NCI-H2196 treated with DMSO at 0.1 percent for 48 hours (cell line): ENCODE data around the gene ARHGAP18.

Source experiments
- DNase-seq: peaks from one replicate; lab custom pipeline; 2025; ENCODE audit not compliant: unreplicated experiment; lab: John Stamatoyannopoulos, UW

The ARHGAP18 gene

GRCh38 chr6:129709769-129710449 lies at the start of gene ARHGAP18:
Gene ARHGAP18 (minus strand): TSS chr6:129710177. CDS start chr6:129710136, 41 bp downstream.
- DNase-seq: no peak

- DNase-seq: no peak
Measured at GRCh38 chr6:129755787-129756186, 45.8 kb upstream of the ARHGAP18 start.

- DNase-seq: no peak
Measured at GRCh38 chr6:129754750-129755149, 44.8 kb upstream of the ARHGAP18 start.

GRCh38 chr6:129753422-129753821 lies 43.4 kb upstream of the ARHGAP18 start:
- DNase-seq: no peak

GRCh38 chr6:129751384-129751783 lies 41.4 kb upstream of the ARHGAP18 start:
- no peak for DNase-seq

GRCh38 chr6:129750360-129750759 lies 40.4 kb upstream of the ARHGAP18 start:
- no peak for DNase-seq

GRCh38 chr6:129749749-129750120 lies 39.8 kb upstream of the ARHGAP18 start:
- no peak for DNase-seq

- no peak for DNase-seq
Measured at GRCh38 chr6:129748901-129749748, 39.1 kb upstream of the ARHGAP18 start.

GRCh38 chr6:129748212-129748900 lies 38.4 kb upstream of the ARHGAP18 start:
- DNase-seq: no peak

GRCh38 chr6:129747588-129748112 lies 37.7 kb upstream of the ARHGAP18 start:
- DNase-seq: no peak

GRCh38 chr6:129744880-129745237 lies 34.9 kb upstream of the ARHGAP18 start:
- DNase-seq: no peak

- DNase-seq: no peak
Measured at GRCh38 chr6:129744201-129744879, 34.4 kb upstream of the ARHGAP18 start.

GRCh38 chr6:129740013-129740412 lies 30.0 kb upstream of the ARHGAP18 start:
- DNase-seq: no peak

GRCh38 chr6:129736105-129736504 lies 26.1 kb upstream of the ARHGAP18 start:
- DNase-seq: no peak

GRCh38 chr6:129733290-129733689 lies 23.3 kb upstream of the ARHGAP18 start:
- DNase-seq: no peak

GRCh38 chr6:129732542-129732941 lies 22.6 kb upstream of the ARHGAP18 start:
- no peak for DNase-seq

- no peak for DNase-seq
Measured at GRCh38 chr6:129732034-129732433, 22.1 kb upstream of the ARHGAP18 start.

- no peak for DNase-seq
Measured at GRCh38 chr6:129731428-129731827, 21.5 kb upstream of the ARHGAP18 start.

GRCh38 chr6:129730477-129731165 lies 20.6 kb upstream of the ARHGAP18 start:
- no peak for DNase-seq

GRCh38 chr6:129726650-129727049 lies 16.7 kb upstream of the ARHGAP18 start:
- DNase-seq: no peak
